A549 (cell line): ENCODE data around the gene TRMT61A. TPM values are rescaled to one million over a fixed set of nuclear protein-coding genes. Genes with fewer than 3 reads are reported as not detected.
"Not testable (repeated sequence)": the region's sequence is repeated elsewhere in the genome, so short reads cannot be mapped to it uniquely, and the experiment has no call there.

Source experiments
- ATAC-seq, 2 experiments: fragments of 200-7000 bp in 1 of 2; fragments of >200 bp in 1 of 2; cut with Nextera tagmentation in 1 of 2; cut with Tn5 transposase in 1 of 2; 3 replicates each; pipeline versions ENCODE4 v1.8.0 to v1.9.1; 2018 to 2020; ENCODE audit warnings: mild to moderate bottlenecking in 1 of 2, moderate library complexity in 1 of 2
- CTCF ChIA-PET: fragments of 300-600 bp; sonication (Branson Sonifier 250); formaldehyde crosslinking; extraction: SDS; loops from one replicate; lab custom pipeline; 2021; ENCODE audit warnings: antibody characterized with exemption, inconsistent platforms; lab: Yijun Ruan, JAX
- POLR2A ChIA-PET: fragments of 350-600 bp; formaldehyde crosslinking; extraction: SDS; loops from one replicate; lab custom pipeline; 2021; ENCODE audit warnings: antibody characterized with exemption, inconsistent platforms; lab: Yijun Ruan, JAX
- DNase-seq, 2 experiments: peaks; one replicate each; pipeline versions ENCODE4 v3.0.0 to v3.0.0-alpha.2; 2011 to 2016; ENCODE audit warnings: low read depth in 1 of 2, low spot score in 1 of 2
- FAIRE-seq: peaks from 2 replicates; lab custom pipeline; 2011; peaks lifted over from hg19 to GRCh38; lab: Jason Lieb, UNC
- H3K27ac ChIP-seq, 2 experiments: fragments of >200 bp; sonication (Bioruptor Twin); formaldehyde crosslinking; 3 replicates each; pipeline ENCODE4 v1.5.1; 2016 to 2017
- H3K4me1 ChIP-seq: fragments of >200 bp; sonication (Bioruptor Twin); formaldehyde crosslinking; 3 replicates; pipeline ENCODE4 v1.6.1; 2016
- H3K4me2 ChIP-seq: fragments of >200 bp; sonication (Bioruptor Twin); formaldehyde crosslinking; 3 replicates; pipeline ENCODE4 v1.6.1; 2016
- H3K4me3 ChIP-seq: fragments of >200 bp; sonication (Bioruptor Twin); formaldehyde crosslinking; 3 replicates; pipeline ENCODE4 v1.5.1; 2016
- H3K9me3 ChIP-seq: fragments of >200 bp; sonication (Bioruptor Twin); formaldehyde crosslinking; 3 replicates; pipeline ENCODE4 v1.6.1; 2016
- CHD4 ChIP-seq: fragments of 200-600 bp; sonication (generic); IDR thresholded peaks from 2 replicates; pipeline ENCODE4 v1.6.1; 2016; ENCODE audit warnings: antibody characterized with exemption, mild to moderate bottlenecking, borderline replicate concordance
- HOXA7 ChIP-seq: fragments of 250-450 bp; sonication (Bioruptor Pico); IDR thresholded peaks from 2 replicates; pipeline ENCODE4 v1.5.0; 2020; ENCODE audit warnings: mild to moderate bottlenecking, moderate library complexity
- HOXB13 ChIP-seq: fragments of 250-450 bp; sonication (Bioruptor Pico); IDR thresholded peaks from 2 replicates; pipeline ENCODE4 v1.5.0; 2020; ENCODE audit warnings: low read depth, mild to moderate bottlenecking, moderate library complexity
- JUN ChIP-seq, 2 experiments: fragments of >200 bp; sonication (Bioruptor Twin); formaldehyde crosslinking; IDR thresholded peaks; 2 replicates in 1 of 2; 3 replicates in 1 of 2; pipeline ENCODE4 v1.6.1; 2016 to 2017
- MAZ ChIP-seq: fragments of 150-350 bp; IDR thresholded peaks from 2 replicates; pipeline ENCODE4 v1.6.1; 2014; ENCODE audit warnings: antibody characterized with exemption, low read depth, low read length, borderline replicate concordance
- NPAS2 ChIP-seq: fragments of 250-450 bp; sonication (Bioruptor Pico); IDR thresholded peaks from 2 replicates; pipeline ENCODE4 v1.8.0; 2022; ENCODE audit warnings: mild to moderate bottlenecking, moderate library complexity, borderline replicate concordance
- NR3C1 ChIP-seq: fragments of >200 bp; sonication (Bioruptor Twin); formaldehyde crosslinking; IDR thresholded peaks from 3 replicates; pipeline ENCODE4 v1.6.1; 2017
- PHF8 ChIP-seq: fragments of 200-600 bp; sonication (generic); IDR thresholded peaks from 2 replicates; pipeline ENCODE4 v1.6.1; 2016; ENCODE audit warnings: low read depth, mild to moderate bottlenecking, antibody characterized with exemption, moderate library complexity, borderline replicate concordance
- RARB ChIP-seq: fragments of 250-450 bp; sonication (Bioruptor Pico); IDR thresholded peaks from 2 replicates; pipeline ENCODE4 v1.8.0; 2021; ENCODE audit warnings: mild to moderate bottlenecking, moderate library complexity
- SREBF2 ChIP-seq: fragments of 450-650 bp; IDR thresholded peaks from 2 replicates; pipeline ENCODE4 v1.6.1; 2014; ENCODE audit warnings: mild to moderate bottlenecking, moderate library complexity
- TFCP2L1 ChIP-seq: fragments of 250-450 bp; sonication (Bioruptor Pico); IDR thresholded peaks from 2 replicates; pipeline ENCODE4 v1.5.0; 2021; ENCODE audit warnings: mild to moderate bottlenecking
- WGBS: methylation state at CpG from one replicate; pipeline ENCODE4 v1.1.6; 2017; ENCODE audit errors: missing lambda C conversion rate; 5-methylcytosine and 5-hydroxymethylcytosine counted together
- polyA plus RNA-seq, 4 experiments: library from polyadenylated mRNA; depleted of rRNA in 3 of 4; stranded (reverse); fragments of >200 nt; fragmentation: RNase III in 1 of 4; extraction: RNeasy Plus Mini Kit Qiagen cat#74134 plus additional on column Dnase treatment in 1 of 4; gene quantifications; 2 replicates in 3 of 4; 3 replicates in 1 of 4; pipeline ENCODE4 v1.2.3, GENCODE V29; 2011 to 2017
- TF ChIP-seq, protein P1 (sequence below): fragments of >200 bp; sonication (Bioruptor Twin); formaldehyde crosslinking; IDR thresholded peaks from 2 replicates; pipeline ENCODE4 v1.6.1; 2016
- TF ChIP-seq, protein P2 (sequence below): fragments of 150-350 bp; IDR thresholded peaks from 2 replicates; pipeline ENCODE4 v1.6.1; 2014; ENCODE audit warnings: low read depth, mild to moderate bottlenecking, low read length
- TF ChIP-seq, protein P3 (sequence below): IDR thresholded peaks from 2 replicates; pipeline ENCODE4 v1.6.1; 2012
- TF ChIP-seq, protein P4 (sequence below): IDR thresholded peaks from 2 replicates; pipeline ENCODE4 v1.6.1; 2012; ENCODE audit warnings: low read depth, borderline replicate concordance
- TF ChIP-seq, protein P5 (sequence below): fragments of 450-650 bp; IDR thresholded peaks from 2 replicates; pipeline ENCODE4 v1.6.1; 2014; ENCODE audit warnings: antibody characterized with exemption
- TF ChIP-seq, protein P6 (sequence below): fragments of >200 bp; sonication (Bioruptor Twin); formaldehyde crosslinking; IDR thresholded peaks from 3 replicates; pipeline ENCODE4 v1.5.1; 2016
- TF ChIP-seq, protein P7 (sequence below): fragments of >200 bp; sonication (Bioruptor Twin); formaldehyde crosslinking; IDR thresholded peaks from 3 replicates; pipeline ENCODE4 v1.6.1; 2016

TRMT61A gene
- polyA plus RNA-seq, 2 of the 4 experiments (the other 2 are of a cell fraction) = 8.3 to 19.4 TPM

DNA sequence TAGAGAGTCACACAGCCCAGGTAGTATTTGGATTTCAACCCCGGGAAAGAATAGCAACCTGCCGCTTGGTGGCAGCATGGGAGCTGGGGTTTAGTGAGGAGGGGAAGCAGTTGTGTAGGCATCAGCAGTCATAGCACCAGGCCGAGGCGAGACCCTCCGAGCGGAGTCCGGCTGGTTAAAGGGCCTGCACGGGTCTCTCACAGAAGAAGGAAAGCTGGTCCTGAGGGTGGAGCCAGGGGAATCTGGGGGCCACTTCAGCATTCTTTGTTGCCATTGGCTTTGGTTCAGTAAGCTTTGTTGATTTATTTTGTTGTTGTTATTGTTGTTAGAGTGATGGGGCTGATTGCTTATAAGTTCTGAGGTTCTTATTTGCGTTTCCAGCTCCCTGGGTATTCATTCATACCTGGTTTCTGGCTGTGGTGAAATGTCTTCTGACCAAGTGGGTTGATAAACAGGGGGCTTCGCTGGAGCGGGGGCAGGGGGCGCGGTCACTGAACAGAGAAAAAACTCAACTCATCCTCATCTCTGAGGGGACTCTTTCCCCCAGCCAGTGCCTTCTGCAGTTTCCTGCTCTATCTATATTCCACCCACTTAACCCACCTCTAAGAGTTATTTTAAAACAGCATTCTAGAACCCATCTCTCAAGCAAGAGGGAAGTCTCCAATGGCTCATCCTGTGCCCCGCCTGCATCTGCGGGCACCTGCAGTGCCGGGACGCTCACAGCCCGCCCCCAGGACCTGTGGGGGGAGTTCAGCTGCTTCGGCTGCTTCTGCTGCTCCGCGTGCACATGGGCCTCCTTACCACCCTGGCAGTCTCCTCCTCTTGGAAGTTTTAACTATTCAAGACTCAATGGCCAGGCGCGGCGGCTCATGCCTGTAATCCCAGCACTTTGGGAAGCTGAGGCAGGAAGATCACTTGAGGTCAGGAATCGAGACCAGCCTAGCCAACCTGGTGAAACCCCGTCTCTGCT is 18.0 kb upstream of the TRMT61A start:
- POLR2A ChIA-PET = no interaction called here
- DNase-seq (no peak), FAIRE-seq (no peak), ATAC-seq (no peak)
- WGBS = 91% methylated on average over 26 of the region's 26 CpGs
- Histone ChIP-seq H3K4me1 (no peaks in the 10 kb centered on the region), H3K4me3 (no peak overlapping the region), H3K27ac (no peak overlapping the region), H3K4me2 (no peak overlapping the region), H3K9me3 (no peaks in the 10 kb centered on the region)
- CTCF ChIA-PET = interaction anchor here (0.7 to 7.6 kb wide), 9 partner anchors 9 to 128 kb away, joined by 3 to 62 read pairs (median 5); partner anchors contain the start of genes CKB and TRMT61A
- TF ChIP-seq HOXA7 (CRISPR knock-in tag) (no peak), HOXB13 (CRISPR knock-in tag) (no peak), RARB (no peak), CHD4 (no peak), PHF8 (no peak), JUN (IDR thresholded peaks at IDR 0.05) (no peak), NPAS2 (CRISPR knock-in tag) (no peak), SREBF2 (no peak), TFCP2L1 (CRISPR knock-in tag) (no peak), MAZ (no peak), NR3C1 (no peak)
- TF ChIP-seq, protein P1, sequence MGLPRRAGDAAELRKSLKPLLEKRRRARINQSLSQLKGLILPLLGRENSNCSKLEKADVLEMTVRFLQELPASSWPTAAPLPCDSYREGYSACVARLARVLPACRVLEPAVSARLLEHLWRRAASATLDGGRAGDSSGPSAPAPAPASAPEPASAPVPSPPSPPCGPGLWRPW = no peak
- TF ChIP-seq, protein P2, sequence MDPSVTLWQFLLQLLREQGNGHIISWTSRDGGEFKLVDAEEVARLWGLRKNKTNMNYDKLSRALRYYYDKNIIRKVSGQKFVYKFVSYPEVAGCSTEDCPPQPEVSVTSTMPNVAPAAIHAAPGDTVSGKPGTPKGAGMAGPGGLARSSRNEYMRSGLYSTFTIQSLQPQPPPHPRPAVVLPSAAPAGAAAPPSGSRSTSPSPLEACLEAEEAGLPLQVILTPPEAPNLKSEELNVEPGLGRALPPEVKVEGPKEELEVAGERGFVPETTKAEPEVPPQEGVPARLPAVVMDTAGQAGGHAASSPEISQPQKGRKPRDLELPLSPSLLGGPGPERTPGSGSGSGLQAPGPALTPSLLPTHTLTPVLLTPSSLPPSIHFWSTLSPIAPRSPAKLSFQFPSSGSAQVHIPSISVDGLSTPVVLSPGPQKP = no peak
- TF ChIP-seq, protein P3, sequence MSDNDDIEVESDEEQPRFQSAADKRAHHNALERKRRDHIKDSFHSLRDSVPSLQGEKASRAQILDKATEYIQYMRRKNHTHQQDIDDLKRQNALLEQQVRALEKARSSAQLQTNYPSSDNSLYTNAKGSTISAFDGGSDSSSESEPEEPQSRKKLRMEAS = no peak
- TF ChIP-seq, protein P4, sequence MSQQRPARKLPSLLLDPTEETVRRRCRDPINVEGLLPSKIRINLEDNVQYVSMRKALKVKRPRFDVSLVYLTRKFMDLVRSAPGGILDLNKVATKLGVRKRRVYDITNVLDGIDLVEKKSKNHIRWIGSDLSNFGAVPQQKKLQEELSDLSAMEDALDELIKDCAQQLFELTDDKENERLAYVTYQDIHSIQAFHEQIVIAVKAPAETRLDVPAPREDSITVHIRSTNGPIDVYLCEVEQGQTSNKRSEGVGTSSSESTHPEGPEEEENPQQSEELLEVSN = no peak
- TF ChIP-seq, protein P5, sequence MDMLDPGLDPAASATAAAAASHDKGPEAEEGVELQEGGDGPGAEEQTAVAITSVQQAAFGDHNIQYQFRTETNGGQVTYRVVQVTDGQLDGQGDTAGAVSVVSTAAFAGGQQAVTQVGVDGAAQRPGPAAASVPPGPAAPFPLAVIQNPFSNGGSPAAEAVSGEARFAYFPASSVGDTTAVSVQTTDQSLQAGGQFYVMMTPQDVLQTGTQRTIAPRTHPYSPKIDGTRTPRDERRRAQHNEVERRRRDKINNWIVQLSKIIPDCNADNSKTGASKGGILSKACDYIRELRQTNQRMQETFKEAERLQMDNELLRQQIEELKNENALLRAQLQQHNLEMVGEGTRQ = no peak
- TF ChIP-seq, protein P6, sequence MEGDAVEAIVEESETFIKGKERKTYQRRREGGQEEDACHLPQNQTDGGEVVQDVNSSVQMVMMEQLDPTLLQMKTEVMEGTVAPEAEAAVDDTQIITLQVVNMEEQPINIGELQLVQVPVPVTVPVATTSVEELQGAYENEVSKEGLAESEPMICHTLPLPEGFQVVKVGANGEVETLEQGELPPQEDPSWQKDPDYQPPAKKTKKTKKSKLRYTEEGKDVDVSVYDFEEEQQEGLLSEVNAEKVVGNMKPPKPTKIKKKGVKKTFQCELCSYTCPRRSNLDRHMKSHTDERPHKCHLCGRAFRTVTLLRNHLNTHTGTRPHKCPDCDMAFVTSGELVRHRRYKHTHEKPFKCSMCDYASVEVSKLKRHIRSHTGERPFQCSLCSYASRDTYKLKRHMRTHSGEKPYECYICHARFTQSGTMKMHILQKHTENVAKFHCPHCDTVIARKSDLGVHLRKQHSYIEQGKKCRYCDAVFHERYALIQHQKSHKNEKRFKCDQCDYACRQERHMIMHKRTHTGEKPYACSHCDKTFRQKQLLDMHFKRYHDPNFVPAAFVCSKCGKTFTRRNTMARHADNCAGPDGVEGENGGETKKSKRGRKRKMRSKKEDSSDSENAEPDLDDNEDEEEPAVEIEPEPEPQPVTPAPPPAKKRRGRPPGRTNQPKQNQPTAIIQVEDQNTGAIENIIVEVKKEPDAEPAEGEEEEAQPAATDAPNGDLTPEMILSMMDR = no peak
- TF ChIP-seq, protein P7, sequence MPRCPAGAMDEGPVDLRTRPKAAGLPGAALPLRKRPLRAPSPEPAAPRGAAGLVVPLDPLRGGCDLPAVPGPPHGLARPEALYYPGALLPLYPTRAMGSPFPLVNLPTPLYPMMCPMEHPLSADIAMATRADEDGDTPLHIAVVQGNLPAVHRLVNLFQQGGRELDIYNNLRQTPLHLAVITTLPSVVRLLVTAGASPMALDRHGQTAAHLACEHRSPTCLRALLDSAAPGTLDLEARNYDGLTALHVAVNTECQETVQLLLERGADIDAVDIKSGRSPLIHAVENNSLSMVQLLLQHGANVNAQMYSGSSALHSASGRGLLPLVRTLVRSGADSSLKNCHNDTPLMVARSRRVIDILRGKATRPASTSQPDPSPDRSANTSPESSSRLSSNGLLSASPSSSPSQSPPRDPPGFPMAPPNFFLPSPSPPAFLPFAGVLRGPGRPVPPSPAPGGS = no peak

DNA sequence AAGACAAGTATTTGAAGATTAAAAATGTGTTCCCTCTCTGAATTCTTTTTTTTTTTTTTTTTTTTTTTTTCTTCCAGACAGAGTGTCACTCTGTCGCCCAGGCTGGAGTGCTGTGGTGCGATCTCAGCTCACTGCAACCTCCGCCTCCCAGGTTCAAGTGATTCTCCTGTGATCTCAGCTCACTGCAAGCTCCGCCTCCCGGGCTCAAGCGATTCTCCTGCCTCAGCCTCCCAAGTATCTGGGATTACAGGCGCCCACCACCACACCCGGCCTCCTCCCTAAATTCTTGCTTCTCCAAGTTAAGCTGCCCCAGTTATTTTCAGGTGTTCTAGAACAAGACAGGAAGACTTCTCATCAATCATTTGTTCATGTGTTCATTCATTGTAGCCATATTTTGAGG is 16.8 kb upstream of the TRMT61A start:
- FAIRE-seq, H3K4me1 ChIP-seq, H3K9me3 ChIP-seq, H3K4me2 ChIP-seq, ATAC-seq, H3K27ac ChIP-seq, POLR2A ChIA-PET, DNase-seq, H3K4me3 ChIP-seq: not testable (repeated sequence)
- CTCF ChIA-PET = interaction anchor here (2.8 to 7.6 kb wide), 4 partner anchors 8 to 34 kb away, joined by 11 to 62 read pairs (median 45); partner anchors contain the start of genes CKB and TRMT61A
- 96% methylated on average over 8 of the region's 8 CpGs for WGBS
